HG02642 (cell line): ENCODE results near the gene SEC31A.

Experiments used
- ATAC-seq: cut with Tn5 transposase; IDR thresholded peaks from one replicate; pipeline ENCODE4 v1.9.1; 2021; ENCODE audit warnings: mild to moderate bottlenecking; ENCODE audit not compliant: unreplicated experiment, poor library complexity

SEC31A gene

GRCh38 chr4:82797405-82798111 is 93.4 kb downstream of the SEC31A start:
- no peak for ATAC-seq

- no peak for ATAC-seq
Observed at GRCh38 chr4:82797040-82797404, 93.9 kb downstream of the SEC31A start.

GRCh38 chr4:82792912-82793649 is 97.9 kb downstream of the SEC31A start:
- ATAC-seq: no peak

- ATAC-seq: no peak
Observed at GRCh38 chr4:82791179-82791578, 99.8 kb downstream of the SEC31A start.

- ATAC-seq: no peak
Observed at GRCh38 chr4:82790060-82790660, 100.8 kb downstream of the SEC31A start.

- ATAC-seq: no peak
Observed at GRCh38 chr4:82789025-82789776, 101.8 kb downstream of the SEC31A start.

- ATAC-seq: no peak
Observed at GRCh38 chr4:82787342-82787741, 103.6 kb downstream of the SEC31A start.

- no peak for ATAC-seq
Observed at GRCh38 chr4:82786828-82787227, 104.1 kb downstream of the SEC31A start.

- ATAC-seq: no peak
Observed at GRCh38 chr4:82785611-82786400, 105.1 kb downstream of the SEC31A start.

- no peak for ATAC-seq
Observed at GRCh38 chr4:82784681-82785610, 106.0 kb downstream of the SEC31A start.

GRCh38 chr4:82782626-82783345 is 108.2 kb downstream of the SEC31A start:
- ATAC-seq: no peak

GRCh38 chr4:82780752-82781231 is 110.2 kb downstream of the SEC31A start:
- ATAC-seq: peak; percentile 68

GRCh38 chr4:82780170-82780751 is 110.7 kb downstream of the SEC31A start:
- ATAC-seq: no peak

GRCh38 chr4:82779032-82779431 is 111.9 kb downstream of the SEC31A start:
- no peak for ATAC-seq

- no peak for ATAC-seq
Observed at GRCh38 chr4:82777857-82778525, 113.0 kb downstream of the SEC31A start.

GRCh38 chr4:82776925-82777542 is 113.9 kb downstream of the SEC31A start:
- ATAC-seq: no peak

GRCh38 chr4:82775243-82775642 is 115.7 kb downstream of the SEC31A start:
- ATAC-seq: no peak
